Renal pelvis (tissue), 12 donors: ENCODE measurements around the gene CYP51A1. TPM values are rescaled to one million over a fixed set of nuclear protein-coding genes. Genes with fewer than 3 reads are reported as not detected.
"Not testable (repeated sequence)": the region's sequence is repeated elsewhere in the genome, so short reads cannot be mapped to it uniquely, and the experiment has no call there.

Source experiments
- DNase-seq: peaks from one replicate; pipeline ENCODE4 v3.0.0-alpha.2; 2013
- long read RNA-seq, 16 experiments: transcript quantifications; one replicate each; lab custom pipeline, GENCODE V29; 2026
- polyA plus RNA-seq, 3 donors: library from polyadenylated mRNA; unstranded; fragments of 120-200 nt; gene quantifications; one replicate each; pipeline ENCODE4 v1.2.1, GENCODE V29; 2013; ENCODE audit not compliant: insufficient read length in 3 of 3

The CYP51A1 gene
- 10 to 100 TPM; 69.4 to 87.2 (median 77.5) TPM for polyA plus RNA-seq
- long read RNA-seq, donor 1, transcript CYP51A1-201 (10 exons, 3,210 nt) = major isoform, 19 of 20 reads
- long read RNA-seq, donor 1, partial matches to known transcripts = 0 of 20 reads
- long read RNA-seq, donor 1, other reads (novel, unspliced or antisense) = 0 of 20 reads
- long read RNA-seq, donor 2, transcript CYP51A1-201 (10 exons, 3,210 nt) = major isoform, 21 of 38 reads
- long read RNA-seq, donor 2, partial matches to known transcripts = 17 of 38 reads
- long read RNA-seq, donor 2, other reads (novel, unspliced or antisense) = 0 of 38 reads
- long read RNA-seq, donor 3, transcript CYP51A1-201 (10 exons, 3,210 nt) = major isoform, 8 of 17 reads
- long read RNA-seq, donor 3, partial matches to known transcripts = 6 of 17 reads
- long read RNA-seq, donor 3, other reads (novel, unspliced or antisense) = 0 of 17 reads
- long read RNA-seq, donor 4, transcript CYP51A1-201 (10 exons, 3,210 nt) = major isoform, 13 of 22 reads
- long read RNA-seq, donor 4, partial matches to known transcripts = 7 of 22 reads
- long read RNA-seq, donor 4, other reads (novel, unspliced or antisense) = 0 of 22 reads
- long read RNA-seq, donor 5, transcript CYP51A1-201 (10 exons, 3,210 nt) = major isoform, 5 of 6 reads
- long read RNA-seq, donor 5, partial matches to known transcripts = 0 of 6 reads
- long read RNA-seq, donor 5, other reads (novel, unspliced or antisense) = 0 of 6 reads
- long read RNA-seq, donor 6, transcript CYP51A1-201 (10 exons, 3,210 nt) = major isoform, 25 of 28 reads
- long read RNA-seq, donor 6, partial matches to known transcripts = 0 of 28 reads
- long read RNA-seq, donor 6, other reads (novel, unspliced or antisense) = 0 of 28 reads
- long read RNA-seq, donor 7, transcript CYP51A1-204 (2 exons, 555 nt) = minor isoform, 6 of 33 reads
- long read RNA-seq, donor 7, transcript CYP51A1-201 (10 exons, 3,210 nt) = major isoform, 23 of 33 reads
- long read RNA-seq, donor 7, partial matches to known transcripts = 0 of 33 reads
- long read RNA-seq, donor 7, other reads (novel, unspliced or antisense) = 0 of 33 reads
- long read RNA-seq, donor 8, transcript CYP51A1-201 (10 exons, 3,210 nt) = major isoform, 11 of 13 reads
- long read RNA-seq, donor 8, partial matches to known transcripts = 0 of 13 reads
- long read RNA-seq, donor 8, other reads (novel, unspliced or antisense) = 0 of 13 reads
- long read RNA-seq, donor 9, transcript CYP51A1-201 (10 exons, 3,210 nt) = major isoform, 20 of 42 reads
- long read RNA-seq, donor 9, transcript CYP51A1-204 (2 exons, 555 nt) = minor isoform, 7 of 42 reads
- long read RNA-seq, donor 9, partial matches to known transcripts = 14 of 42 reads
- long read RNA-seq, donor 9, other reads (novel, unspliced or antisense) = 0 of 42 reads
- long read RNA-seq, donor 10, transcript CYP51A1-201 (10 exons, 3,210 nt) = major isoform, 17 of 19 reads
- long read RNA-seq, donor 10, partial matches to known transcripts = 0 of 19 reads
- long read RNA-seq, donor 10, other reads (novel, unspliced or antisense) = 0 of 19 reads
- long read RNA-seq, donor 11, transcript CYP51A1-201 (10 exons, 3,210 nt) = major isoform, 7 of 12 reads
- long read RNA-seq, donor 11, partial matches to known transcripts = 0 of 12 reads
- long read RNA-seq, donor 11, other reads (novel, unspliced or antisense) = 0 of 12 reads
- long read RNA-seq, donor 12, transcript CYP51A1-201 (10 exons, 3,210 nt) = major isoform, 28 of 38 reads
- long read RNA-seq, donor 12, partial matches to known transcripts = 7 of 38 reads
- long read RNA-seq, donor 12, other reads (novel, unspliced or antisense) = 0 of 38 reads
- long read RNA-seq, donor 13, transcript CYP51A1-201 (10 exons, 3,210 nt) = major isoform, 8 of 11 reads
- long read RNA-seq, donor 13, partial matches to known transcripts = 0 of 11 reads
- long read RNA-seq, donor 13, other reads (novel, unspliced or antisense) = 0 of 11 reads
- long read RNA-seq, donor 14, transcript CYP51A1-201 (10 exons, 3,210 nt) = major isoform, 23 of 36 reads
- long read RNA-seq, donor 14, transcript CYP51A1-204 (2 exons, 555 nt) = minor isoform, 7 of 36 reads
- long read RNA-seq, donor 14, partial matches to known transcripts = 5 of 36 reads
- long read RNA-seq, donor 14, other reads (novel, unspliced or antisense) = 0 of 36 reads
- long read RNA-seq, donor 15, transcript CYP51A1-201 (10 exons, 3,210 nt) = major isoform, 22 of 34 reads
- long read RNA-seq, donor 15, partial matches to known transcripts = 9 of 34 reads
- long read RNA-seq, donor 15, other reads (novel, unspliced or antisense) = 0 of 34 reads
- long read RNA-seq, donor 16, transcript CYP51A1-201 (10 exons, 3,210 nt) = major isoform, 11 of 15 reads
- long read RNA-seq, donor 16, partial matches to known transcripts = 0 of 15 reads
- long read RNA-seq, donor 16, other reads (novel, unspliced or antisense) = 0 of 15 reads

DNA sequence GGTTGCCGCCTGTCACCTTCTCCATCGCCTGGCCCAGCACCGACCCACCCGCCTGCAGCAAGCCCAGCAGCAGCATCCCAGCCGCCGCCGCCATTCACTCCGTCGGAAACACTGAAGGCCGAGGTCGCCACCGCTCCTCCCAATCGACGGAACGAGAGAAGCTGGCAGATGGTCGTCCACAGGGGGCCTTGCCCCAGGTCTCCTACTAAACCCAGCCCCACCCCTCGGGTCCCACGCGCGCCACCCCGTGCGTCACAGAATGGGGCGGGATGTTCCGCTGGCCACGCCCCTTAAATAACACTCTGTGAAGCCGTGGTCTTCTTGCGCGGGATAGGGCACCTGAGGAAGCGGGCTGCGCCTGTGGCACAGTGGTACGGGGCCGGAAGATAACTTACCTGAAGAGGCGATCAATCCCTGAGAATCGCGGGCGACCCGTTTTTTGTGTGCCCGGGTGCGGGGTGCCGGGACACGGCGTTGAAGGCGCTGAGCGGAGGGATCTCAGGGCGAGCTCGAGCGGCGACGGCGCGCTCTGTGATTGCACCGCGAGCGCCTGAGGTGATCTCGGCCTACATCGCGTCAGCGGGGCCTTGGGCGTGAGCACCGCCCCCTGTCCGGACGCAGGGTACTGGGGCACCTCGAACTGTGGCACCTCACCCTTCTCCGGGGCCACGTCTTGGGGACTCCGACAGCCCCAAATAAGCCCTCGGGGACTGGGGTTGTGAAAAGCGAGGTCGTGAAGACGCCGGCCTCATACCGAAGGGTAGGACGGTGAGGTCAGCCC lies at the start of gene CYP51A1:
TSS of gene CYP51A1 (minus strand) at position 207 of the 781 bp plus-strand sequence. CDS start at position 94, 113 bp downstream.
- DNase-seq = peak; percentile 95

- peak; percentile 88 for DNase-seq
Measured at GRCh38 chr7:92178928-92179924, 44.9 kb upstream of the CYP51A1 start, which contains the start of gene LRRD1. LRRD1 (minus strand) TSS chr7:92179142; CDS start chr7:92165202, 13,940 bp downstream.

- DNase-seq = peak; percentile 2
Measured at GRCh38 chr7:92177362-92177761, 43.1 kb upstream of the CYP51A1 start.

GRCh38 chr7:92169529-92169928 lies 35.3 kb upstream of the CYP51A1 start:
- not testable (repeated sequence) for DNase-seq

- DNase-seq = no peak
Measured at GRCh38 chr7:92161271-92161670, 27.0 kb upstream of the CYP51A1 start.

DNA sequence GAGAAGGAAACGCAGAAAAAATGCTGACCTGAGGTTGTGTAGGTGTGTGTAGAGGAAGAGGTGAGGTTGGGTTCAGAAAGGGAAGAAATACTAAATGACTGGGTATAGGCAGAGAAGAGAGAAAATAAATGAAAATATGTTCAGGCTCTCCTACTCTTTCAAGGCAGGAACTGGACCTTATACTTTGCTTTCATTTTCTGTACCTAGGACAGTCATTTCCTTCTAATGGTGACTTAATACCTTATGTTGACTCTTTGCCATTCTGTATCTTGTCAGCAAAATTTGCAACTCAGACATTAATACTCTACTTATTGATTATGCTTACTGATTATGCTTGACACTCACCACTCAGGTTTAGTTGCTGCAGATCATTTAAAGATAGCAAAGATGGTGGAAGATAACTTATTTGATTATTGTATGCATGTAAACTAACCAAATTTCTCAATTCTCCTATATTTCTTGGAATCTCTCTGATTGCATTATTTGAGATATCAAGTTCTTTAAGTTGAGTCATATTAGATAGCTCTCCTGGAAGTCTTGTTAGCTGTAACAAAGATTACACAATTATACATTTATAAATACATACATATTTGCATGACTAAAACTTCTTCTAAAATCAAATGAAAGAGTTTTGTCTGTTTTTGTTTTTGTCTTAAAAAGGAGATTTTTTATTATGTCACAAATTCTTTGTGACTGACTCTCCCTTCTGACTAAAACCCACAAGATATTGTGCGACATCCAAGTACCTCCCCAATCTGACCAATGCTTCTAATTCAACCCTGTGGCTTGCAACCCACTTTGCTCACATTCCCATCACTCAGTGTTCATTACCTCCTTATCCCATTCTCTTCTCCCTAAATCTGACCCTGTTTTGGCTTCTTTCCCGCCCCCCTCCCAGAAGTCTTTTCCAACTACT lies 24.6 kb upstream of the CYP51A1 start:
- no peak for DNase-seq

DNA sequence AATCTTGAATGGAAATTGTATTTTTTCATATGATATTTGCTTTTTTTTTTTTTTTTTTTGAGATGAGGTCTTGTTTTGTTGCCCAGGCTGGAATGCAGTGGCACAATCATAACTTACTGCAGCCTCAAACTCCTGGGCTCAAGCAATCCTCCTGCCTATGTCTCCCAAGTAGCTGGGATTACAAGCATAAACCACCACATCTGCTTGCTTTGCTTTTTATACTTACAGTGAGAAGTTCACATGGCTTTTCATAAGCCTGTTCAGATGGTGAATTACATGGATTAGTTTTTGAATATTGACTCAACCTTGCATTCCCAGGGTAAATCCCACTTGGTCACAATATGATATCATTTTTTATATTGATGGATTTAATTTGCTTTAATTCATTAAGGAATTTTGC lies 22.7 kb upstream of the CYP51A1 start:
- DNase-seq = no peak

- no peak for DNase-seq
Measured at GRCh38 chr7:92155108-92155739, 20.9 kb upstream of the CYP51A1 start.

DNA sequence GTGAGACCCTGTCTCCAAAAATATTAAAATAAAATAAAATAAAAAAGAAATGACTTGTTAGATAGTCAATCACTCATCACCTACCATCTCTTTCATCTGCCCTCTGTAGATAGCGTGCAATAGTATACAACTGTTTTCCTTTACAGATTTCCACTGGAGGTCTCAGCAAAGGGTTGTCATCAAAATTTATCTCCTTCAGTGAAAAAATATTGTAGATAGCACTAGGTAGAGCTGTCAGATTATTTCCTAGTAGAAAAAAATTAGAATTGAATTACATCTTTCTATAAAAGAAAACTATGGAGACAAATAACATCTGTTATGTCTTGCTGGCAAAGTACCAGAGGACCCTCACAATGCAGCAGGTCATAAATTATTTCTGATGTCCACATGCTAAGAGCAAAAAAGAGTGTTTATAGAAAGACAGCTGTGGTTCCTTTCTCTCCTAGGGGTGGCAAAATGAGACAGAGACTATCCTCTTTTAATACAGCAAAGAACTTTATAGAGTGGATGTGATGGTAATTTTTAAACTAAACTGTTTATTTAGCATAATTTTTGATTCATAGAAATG lies 16.3 kb upstream of the CYP51A1 start:
- DNase-seq = no peak

GRCh38 chr7:92149736-92150239 lies 15.5 kb upstream of the CYP51A1 start:
- DNase-seq = no peak

DNA sequence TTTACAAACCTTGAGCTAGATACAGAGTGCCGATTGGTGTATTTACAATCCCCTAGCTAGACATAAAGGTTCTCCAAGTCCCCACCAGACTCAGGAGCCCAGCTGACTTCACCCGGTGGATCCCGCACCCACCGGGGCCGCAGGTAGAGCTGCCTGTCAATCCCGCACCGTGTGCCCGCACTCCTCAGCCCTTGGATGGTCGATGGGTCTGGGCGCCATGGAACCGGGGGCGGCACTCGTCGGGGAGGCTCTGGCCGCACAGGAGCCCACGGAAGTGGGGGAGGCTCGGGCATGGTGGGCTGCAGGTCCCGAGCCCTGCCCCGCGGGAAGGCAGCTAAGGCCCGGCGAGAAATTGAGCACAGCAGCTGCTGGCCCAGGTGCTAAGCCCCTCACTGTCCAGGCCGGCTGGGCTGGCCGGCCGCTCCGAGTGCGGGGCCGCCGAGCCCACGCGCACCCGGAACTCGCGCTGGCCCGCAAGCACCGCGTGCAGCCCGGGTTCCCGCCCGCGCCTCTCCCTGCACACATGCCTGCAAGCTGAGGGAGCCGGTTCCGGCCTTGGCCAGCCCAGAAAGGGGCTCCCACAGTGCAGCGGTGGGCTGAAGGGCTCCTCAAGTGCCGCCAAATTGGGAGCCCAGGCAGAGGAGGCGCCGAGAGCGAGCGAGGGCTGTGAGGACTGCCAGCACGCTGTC lies 9.1 kb upstream of the CYP51A1 start:
- not testable (repeated sequence) for DNase-seq

DNA sequence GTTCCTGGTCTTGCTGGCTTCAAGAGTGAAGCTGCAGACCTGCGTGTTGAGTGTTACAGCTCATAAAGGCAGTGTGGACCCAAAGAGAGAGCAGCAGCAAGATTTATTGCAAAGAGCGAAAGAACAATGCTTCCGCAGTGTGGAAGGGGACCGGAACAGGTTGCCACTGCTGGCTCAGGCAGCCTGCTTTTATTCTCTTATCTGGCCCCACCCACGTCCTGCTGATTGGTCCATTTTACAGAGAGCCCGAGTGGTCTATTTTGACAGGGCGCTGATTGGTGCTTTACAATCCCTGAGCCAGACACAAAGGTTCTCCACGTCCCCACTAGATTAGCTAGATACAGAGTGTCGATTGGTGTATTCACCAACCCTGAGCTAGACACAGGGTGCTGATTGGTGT lies 8.5 kb upstream of the CYP51A1 start:
- not testable (repeated sequence) for DNase-seq

- DNase-seq = no peak
Measured at GRCh38 chr7:92141161-92141560, 6.9 kb upstream of the CYP51A1 start.

DNA sequence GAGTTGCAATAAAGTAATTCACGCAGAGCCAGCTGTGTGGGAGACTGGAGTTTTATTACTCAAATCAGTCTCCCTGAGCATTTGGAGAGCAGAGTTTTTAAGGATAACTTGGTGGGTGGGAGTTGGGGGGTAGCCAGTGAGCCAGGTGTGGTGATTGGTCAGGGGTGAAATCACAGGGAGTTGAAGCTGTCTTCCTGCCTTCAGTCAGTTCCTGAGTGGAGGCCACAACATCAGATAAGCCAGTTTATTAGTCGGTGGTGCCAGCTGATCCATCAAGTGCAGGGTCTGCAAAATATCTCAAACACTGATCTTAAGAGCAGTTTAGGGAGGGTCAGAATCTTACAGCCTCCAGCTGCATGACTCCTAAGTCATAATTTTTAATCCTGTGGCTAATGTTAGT lies 3.3 kb upstream of the CYP51A1 start:
- peak; percentile 88 for DNase-seq
